A673 (cell line): ENCODE measurements around the gene MYLK. TPM values are rescaled to one million over a fixed set of nuclear protein-coding genes. Genes with fewer than 3 reads are reported as not detected.

Source experiments
- BruUV-seq: library from RNA; stranded (reverse); fragments of 400-500 nt; replicated peaks from 2 replicates; lab custom pipeline; 2021; lab: Mats Ljungman, UMichigan
- CTCF ChIA-PET: fragments of 300-600 bp; sonication (Branson Sonifier 250); formaldehyde crosslinking; loops from one replicate; lab custom pipeline; 2022; ENCODE audit warnings: antibody characterized with exemption; lab: Charles Lee
- POLR2A ChIA-PET: fragments of 300-600 bp; sonication (Branson Sonifier 250); formaldehyde crosslinking; loops from one replicate; lab custom pipeline; 2022; ENCODE audit warnings: antibody characterized with exemption; ENCODE audit not compliant: low non-redundant PET; lab: Charles Lee
- DNase-seq: peaks from one replicate; pipeline ENCODE4 v3.0.0-alpha.2; 2015; ENCODE audit warnings: low spot score
- H3K27ac ChIP-seq: fragments of 200-600 bp; sonication (generic); 2 replicates; pipeline ENCODE4 v1.5.1; 2016; ENCODE audit warnings: mixed run types, low read depth, mild to moderate bottlenecking, mixed read lengths, antibody characterized with exemption, low read length; ENCODE audit not compliant: poor library complexity, severe bottlenecking
- H3K27me3 ChIP-seq: fragments of 200-600 bp; sonication (generic); replicated peaks from 2 replicates; pipeline ENCODE4 v1.6.1; 2017; ENCODE audit warnings: mixed run types, low read depth, mild to moderate bottlenecking, mixed read lengths, antibody characterized with exemption, low read length; ENCODE audit not compliant: insufficient read depth, poor library complexity
- H3K36me3 ChIP-seq: fragments of 200-600 bp; sonication (generic); 2 replicates; pipeline ENCODE4 v1.6.1; 2016; ENCODE audit warnings: mixed run types, mild to moderate bottlenecking, mixed read lengths, antibody characterized with exemption, low read length; ENCODE audit not compliant: insufficient read depth, poor library complexity, severe bottlenecking
- H3K4me1 ChIP-seq: fragments of 200-600 bp; sonication (generic); 2 replicates; pipeline ENCODE4 v1.6.1; 2017; ENCODE audit warnings: mixed run types, mild to moderate bottlenecking, mixed read lengths, antibody characterized with exemption, low read length; ENCODE audit not compliant: insufficient read depth, poor library complexity, severe bottlenecking
- H3K4me3 ChIP-seq: fragments of 200-600 bp; sonication (generic); 2 replicates; pipeline ENCODE4 v1.5.1; 2016; ENCODE audit warnings: low read depth, mixed run types, mild to moderate bottlenecking, mixed read lengths, low read length; ENCODE audit not compliant: poor library complexity, severe bottlenecking
- H3K9me3 ChIP-seq: fragments of 200-600 bp; sonication (generic); 2 replicates; pipeline ENCODE4 v1.6.1; 2016; ENCODE audit warnings: mixed run types, low read depth, mild to moderate bottlenecking, mixed read lengths, antibody characterized with exemption, low read length; ENCODE audit not compliant: poor library complexity, severe bottlenecking
- EZH2 ChIP-seq: fragments of 200-600 bp; sonication (generic); IDR thresholded peaks from 2 replicates; pipeline ENCODE4 v1.6.1; 2017; ENCODE audit warnings: borderline replicate concordance, low read depth, mild to moderate bottlenecking, mixed read lengths, antibody characterized with exemption, low read length; ENCODE audit not compliant: poor library complexity, severe bottlenecking
- intact Hi-C: fragments of 100-400 bp; cut with micrococcal nuclease; formaldehyde crosslinking; loops from one replicate; pipeline ENCODE4 v1.10.0; 2022; ENCODE audit not compliant: unreplicated experiment
- total RNA-seq: library from RNA; stranded (reverse); gene quantifications from 2 replicates; pipeline ENCODE4 v1.2.3, GENCODE V29; 2021
- TF ChIP-seq, protein P1 (sequence below): fragments of 300-800, 200-600 bp; sonication (generic); conservative IDR thresholded peaks from 2 replicates; pipeline ENCODE4 v1.5.1; 2017; ENCODE audit warnings: low read depth, mild to moderate bottlenecking, antibody characterized with exemption, low read length, moderate library complexity, mixed read lengths

Gene MYLK
- total RNA-seq, 1 experiment from 2014 or later = 3.9 TPM

DNA sequence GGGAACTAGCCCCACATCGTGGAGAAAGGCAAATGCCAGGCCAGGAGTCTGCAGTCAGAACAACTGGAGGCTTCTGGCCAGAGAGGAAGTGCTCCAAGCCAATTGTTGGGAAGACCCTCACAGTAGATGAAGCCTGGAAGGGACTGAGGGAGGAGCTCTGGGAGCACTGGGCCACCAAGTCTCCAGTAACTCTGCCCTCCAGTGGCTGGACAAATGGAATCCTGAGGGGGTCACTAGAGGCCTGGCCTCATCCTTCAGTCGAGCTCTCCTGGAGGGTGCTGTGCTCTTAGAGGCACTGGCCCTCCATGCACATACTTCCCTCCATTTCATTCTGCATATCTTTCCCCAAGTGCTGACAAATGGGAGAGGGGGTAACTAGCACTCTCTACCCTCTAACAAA, 103.0 kb downstream of the MYLK start:
- Histone ChIP-seq H3K27me3 (no peaks in the 10 kb centered on the region), H3K36me3 (no peaks in the 10 kb centered on the region), H3K27ac (no peak overlapping the region), H3K4me3 (no peak overlapping the region), H3K9me3 (no peaks in the 10 kb centered on the region), H3K4me1 (peaks cover 13% of the 10 kb centered on the region)
- BruUV-seq = no TSS peak
- DNase-seq = no peak
- ChIA-PET CTCF (interaction anchor here (1.0 kb wide), 1 partner anchor 199 kb away, joined by 3 read pairs; no protein-coding TSS in a partner anchor), POLR2A (interaction anchor here (0.5 kb wide), 1 partner anchor 10 kb away, joined by 3 read pairs; no protein-coding TSS in a partner anchor)
- no peak for TF ChIP-seq EZH2
- TF ChIP-seq, protein P1, sequence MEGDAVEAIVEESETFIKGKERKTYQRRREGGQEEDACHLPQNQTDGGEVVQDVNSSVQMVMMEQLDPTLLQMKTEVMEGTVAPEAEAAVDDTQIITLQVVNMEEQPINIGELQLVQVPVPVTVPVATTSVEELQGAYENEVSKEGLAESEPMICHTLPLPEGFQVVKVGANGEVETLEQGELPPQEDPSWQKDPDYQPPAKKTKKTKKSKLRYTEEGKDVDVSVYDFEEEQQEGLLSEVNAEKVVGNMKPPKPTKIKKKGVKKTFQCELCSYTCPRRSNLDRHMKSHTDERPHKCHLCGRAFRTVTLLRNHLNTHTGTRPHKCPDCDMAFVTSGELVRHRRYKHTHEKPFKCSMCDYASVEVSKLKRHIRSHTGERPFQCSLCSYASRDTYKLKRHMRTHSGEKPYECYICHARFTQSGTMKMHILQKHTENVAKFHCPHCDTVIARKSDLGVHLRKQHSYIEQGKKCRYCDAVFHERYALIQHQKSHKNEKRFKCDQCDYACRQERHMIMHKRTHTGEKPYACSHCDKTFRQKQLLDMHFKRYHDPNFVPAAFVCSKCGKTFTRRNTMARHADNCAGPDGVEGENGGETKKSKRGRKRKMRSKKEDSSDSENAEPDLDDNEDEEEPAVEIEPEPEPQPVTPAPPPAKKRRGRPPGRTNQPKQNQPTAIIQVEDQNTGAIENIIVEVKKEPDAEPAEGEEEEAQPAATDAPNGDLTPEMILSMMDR = no peak
- intact Hi-C loops = loop anchor here (10.0 kb wide), 1 partner anchor 404 kb away; no protein-coding TSS in a partner anchor

DNA sequence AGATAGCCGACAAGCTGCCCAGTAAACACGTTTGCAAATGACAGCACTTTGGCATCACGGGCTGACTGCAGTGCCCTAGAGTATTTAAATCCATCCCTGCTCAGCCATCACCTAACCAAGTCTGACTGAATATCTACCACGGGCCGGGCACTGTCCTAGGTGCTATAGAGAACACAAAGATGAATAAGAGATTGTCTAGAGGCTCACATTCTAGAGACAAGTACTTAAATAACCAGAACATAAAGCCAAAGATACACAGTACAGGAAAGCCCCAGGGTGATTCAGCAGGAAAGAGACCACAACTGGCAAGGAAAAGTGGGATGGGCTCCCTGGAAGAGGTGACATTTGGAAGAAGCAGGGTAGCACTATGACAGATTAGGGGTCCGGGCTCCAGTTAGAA, 103.5 kb downstream of the MYLK start:
- H3K27ac ChIP-seq = no peak overlapping the region
- BruUV-seq = no TSS peak
- no peak overlapping the region for H3K4me3 ChIP-seq
- DNase-seq = no peak
- H3K27me3 ChIP-seq = no peaks in the 10 kb centered on the region
- TF ChIP-seq EZH2 = no peak
- TF ChIP-seq, protein P1 = no peak
- peaks cover 13% of the 10 kb centered on the region for H3K4me1 ChIP-seq
- ChIA-PET POLR2A (interaction anchor here (0.5 kb wide), 1 partner anchor 9 kb away, joined by 3 read pairs; no protein-coding TSS in a partner anchor), CTCF (interaction anchor here (1.0 kb wide), 1 partner anchor 199 kb away, joined by 3 read pairs; no protein-coding TSS in a partner anchor)
- H3K36me3 ChIP-seq = no peaks in the 10 kb centered on the region
- intact Hi-C loops = loop anchor here (10.0 kb wide), 1 partner anchor 404 kb away; no protein-coding TSS in a partner anchor
- H3K9me3 ChIP-seq = no peaks in the 10 kb centered on the region

DNA sequence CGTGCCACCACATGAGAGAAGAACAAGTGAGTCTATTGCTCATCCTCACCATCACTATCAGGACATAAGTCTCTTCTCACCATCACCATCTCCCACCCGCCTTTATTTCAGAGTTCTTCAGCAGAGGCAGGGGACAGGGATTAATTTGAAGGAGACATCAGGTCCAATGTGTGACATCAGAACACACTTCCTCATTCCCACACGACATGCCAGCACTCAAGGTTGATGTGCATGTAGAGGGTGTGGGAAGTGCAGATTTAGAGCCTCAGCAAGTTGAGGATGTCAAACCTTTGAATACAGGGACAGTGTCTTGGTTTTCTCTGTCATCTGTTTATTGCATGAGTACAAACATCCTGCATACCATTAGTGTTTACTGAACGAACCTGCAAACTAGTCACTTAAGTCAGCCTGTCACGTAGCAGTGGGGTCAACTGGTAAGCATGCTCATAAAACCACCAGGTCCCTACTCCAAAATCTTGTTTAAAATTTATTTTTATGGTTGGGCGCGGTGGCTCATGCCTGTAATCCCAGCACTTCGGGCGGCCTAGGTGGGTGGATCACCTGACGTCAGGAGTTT, 104.4 kb downstream of the MYLK start:
- Histone ChIP-seq H3K27ac (no peak overlapping the region), H3K9me3 (no peaks in the 10 kb centered on the region), H3K4me1 (peaks cover 13% of the 10 kb centered on the region), H3K4me3 (no peak overlapping the region), H3K27me3 (no peaks in the 10 kb centered on the region), H3K36me3 (no peaks in the 10 kb centered on the region)
- no TSS peak for BruUV-seq
- CTCF ChIA-PET = no interaction called here
- no peak for DNase-seq
- intact Hi-C loops = loop anchor here (10.0 kb wide), 1 partner anchor 405 kb away; no protein-coding TSS in a partner anchor
- POLR2A ChIA-PET = no interaction called here
- no peak for TF ChIP-seq EZH2
- TF ChIP-seq, protein P1 = no peak
